Measurements from ENCODE around the gene RUNX2.

The RUNX2 gene

DNA sequence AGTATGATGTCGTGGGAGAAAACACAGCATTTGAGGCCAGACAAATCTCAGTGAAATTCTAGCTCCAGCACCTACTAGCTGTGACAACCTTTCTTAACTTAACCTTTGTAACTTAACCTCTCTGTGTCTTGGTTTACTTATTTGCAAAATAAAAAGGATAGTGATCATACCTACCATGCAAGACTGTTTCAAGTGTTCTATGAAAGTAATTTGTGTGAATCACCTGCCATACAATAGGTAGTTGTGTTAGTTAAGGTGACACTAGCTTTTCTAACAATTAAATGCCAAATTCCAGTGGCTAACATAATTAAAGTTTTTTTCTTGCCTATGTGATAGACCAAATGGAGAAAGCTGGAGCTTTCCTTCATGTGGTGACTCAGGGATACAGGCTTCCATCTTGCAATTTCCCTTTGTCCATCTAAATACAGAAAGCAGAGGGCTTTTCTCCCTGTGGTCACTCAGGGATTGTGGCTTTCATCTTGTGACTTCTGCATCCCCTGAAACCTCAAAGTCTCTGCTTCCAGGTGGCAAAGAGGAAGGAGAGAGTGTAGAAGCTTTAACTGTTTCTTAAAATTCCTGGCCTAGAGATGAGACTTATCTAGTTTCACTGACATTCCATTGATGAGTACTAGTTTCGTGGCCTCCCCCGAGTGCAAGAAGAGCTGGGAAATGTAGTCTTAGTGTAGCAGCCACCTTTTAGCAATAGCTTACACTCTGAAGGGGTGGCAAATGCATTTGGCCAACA, 376.1 kb downstream of the RUNX2 start:
- DNase-seq (ENCODE audit: low spot score), result no peak

DNA sequence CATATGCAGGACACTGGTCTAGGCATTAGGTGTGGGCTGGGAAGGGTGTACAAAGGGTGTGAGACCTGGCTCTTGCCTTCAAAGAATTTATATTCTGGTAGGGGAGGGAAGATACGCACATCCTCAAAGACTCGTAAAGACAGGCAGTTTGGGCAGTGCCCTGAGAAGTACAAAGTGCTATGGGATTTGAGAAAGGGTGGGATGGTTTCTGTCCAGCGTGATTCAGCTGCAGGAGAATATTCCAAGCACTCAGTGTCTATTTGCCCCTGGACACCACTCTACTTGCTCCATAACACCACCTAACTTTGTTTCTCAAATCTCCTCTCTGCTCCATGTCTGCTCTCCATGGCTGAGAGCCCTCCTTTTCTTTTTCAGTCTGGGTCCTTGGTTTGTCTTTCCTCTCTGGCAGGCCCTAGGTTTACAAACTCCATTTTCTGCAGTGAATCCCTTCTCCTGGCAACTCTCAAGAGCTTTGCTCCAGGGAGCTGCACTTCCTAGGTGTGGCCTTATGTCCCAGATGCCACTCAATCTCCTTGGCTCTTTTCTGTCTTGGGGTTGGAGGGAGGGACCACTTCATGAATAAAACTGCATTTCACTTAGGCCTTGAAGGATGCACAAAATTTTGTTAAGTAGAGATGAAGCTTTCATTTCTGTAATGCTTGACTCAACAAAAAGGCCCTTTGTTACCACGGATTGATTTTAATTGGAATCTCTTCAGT, 377.2 kb downstream of the RUNX2 start:
- no peak for DNase-seq (ENCODE audit: low spot score)

GRCh38 chr6:45706319-45706718, 378.2 kb downstream of the RUNX2 start:
- no peak for DNase-seq (ENCODE audit: low spot score)

DNA sequence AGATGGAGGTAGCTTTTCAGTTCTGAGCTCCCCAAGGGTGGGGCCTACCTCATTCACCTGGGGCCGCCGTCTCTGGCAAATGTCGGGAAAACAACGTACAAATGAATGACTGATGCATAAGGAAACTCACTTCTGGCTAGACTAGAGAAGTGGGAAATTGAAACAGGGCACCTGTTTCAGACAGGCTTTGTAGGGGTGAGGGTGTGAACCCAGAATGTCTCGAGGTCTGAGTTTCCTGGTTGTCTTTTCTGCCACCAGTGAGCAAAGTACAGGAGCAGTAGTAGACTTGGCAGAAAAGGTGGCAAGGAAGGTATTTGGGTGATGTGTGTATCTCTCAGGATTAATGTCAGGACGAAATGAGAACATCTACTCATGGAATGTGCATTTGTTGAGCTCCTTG, 379.0 kb downstream of the RUNX2 start:
- no peak for DNase-seq (ENCODE audit: low spot score)

- no peak for DNase-seq (ENCODE audit: low spot score)
Observed at GRCh38 chr6:45709781-45710220, 381.7 kb downstream of the RUNX2 start.

DNA sequence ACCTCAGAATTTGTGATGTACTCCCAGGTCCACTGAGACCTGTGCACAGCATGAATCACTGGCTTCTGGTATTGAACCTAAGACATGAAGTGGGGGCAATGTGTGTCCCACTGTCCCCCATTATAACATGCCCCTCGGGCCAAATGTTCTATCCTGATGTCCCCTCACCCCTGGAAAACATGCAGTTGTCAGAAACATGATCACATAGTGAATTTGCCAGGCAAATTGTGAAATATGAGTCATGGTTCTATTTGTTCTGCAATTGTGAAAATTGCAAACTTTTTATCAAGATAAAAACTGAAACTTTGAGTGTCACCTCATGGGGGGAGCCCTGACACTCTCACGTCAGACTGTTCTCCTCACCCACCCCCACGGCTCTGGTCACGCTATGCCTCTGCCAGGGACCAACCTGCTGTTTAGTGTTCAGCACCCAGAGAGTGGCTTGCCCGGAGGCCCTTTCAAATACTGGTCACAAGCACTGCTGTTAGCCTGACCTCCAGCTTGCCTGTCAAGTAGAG, 382.2 kb downstream of the RUNX2 start:
- DNase-seq (ENCODE audit: low spot score), result no peak

- no peak for DNase-seq (ENCODE audit: low spot score)
Observed at GRCh38 chr6:45712076-45712475, 383.9 kb downstream of the RUNX2 start.

DNA sequence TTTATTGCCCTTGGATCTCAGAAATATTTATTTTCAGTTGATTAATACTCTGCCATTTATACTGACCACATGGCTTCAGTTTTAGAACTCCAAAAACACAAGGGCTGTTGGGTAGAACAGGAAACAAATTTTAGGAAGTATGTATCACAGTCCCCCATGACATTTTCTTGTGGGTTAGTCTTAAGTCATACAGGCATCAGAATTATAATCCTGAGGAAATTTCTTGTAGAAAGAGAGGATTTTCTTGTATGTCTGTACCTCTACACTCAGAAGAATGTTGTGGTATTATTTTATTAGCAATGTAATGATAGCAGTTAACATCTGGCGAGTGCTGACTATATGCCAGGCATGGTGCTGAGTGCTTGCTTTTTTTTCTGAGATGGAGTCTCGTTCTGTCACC, 384.7 kb downstream of the RUNX2 start:
- no peak for DNase-seq (ENCODE audit: low spot score)

Data from germinal center (tissue), 1 donor.